Testis (tissue), 2 donors: ENCODE results near the gene UPK3A.

Experiments used
- POLR2A ChIP-seq: fragments of 450-650 bp; IDR thresholded peaks from one replicate; pipeline ENCODE4 v1.6.1; 2017; ENCODE audit warnings: antibody characterized with exemption, mild to moderate bottlenecking, moderate library complexity
- TF ChIP-seq, protein P1 (sequence below), 3 experiments: fragments of 450-650 bp in 2 of 3; fragments of 200-600 bp in 1 of 3; sonication (generic) in 1 of 3; IDR thresholded peaks; one replicate each; pipeline ENCODE4 v1.5.1; 2016 to 2019; ENCODE audit warnings: antibody characterized with exemption in 3 of 3, mild to moderate bottlenecking in 2 of 3, moderate library complexity in 1 of 3

DNA sequence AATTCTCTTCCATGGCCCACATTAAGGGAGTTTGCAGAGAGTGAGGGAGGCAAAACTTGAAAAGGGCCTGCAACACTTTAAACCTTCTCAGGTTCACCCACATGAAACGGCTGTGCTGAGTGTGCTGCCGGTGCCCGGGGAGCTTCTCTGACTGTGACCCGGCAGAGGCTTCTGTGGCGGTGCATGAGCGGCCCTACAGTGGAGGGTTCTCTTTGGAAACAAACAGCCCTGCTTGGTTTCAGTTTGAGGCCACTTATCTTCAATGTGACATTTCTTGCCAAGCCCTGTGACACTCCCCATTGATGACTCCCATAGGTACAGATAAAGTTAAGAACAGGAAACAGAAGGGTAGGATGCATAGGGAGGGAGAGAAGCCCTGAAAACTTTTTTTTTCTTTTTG lies 56.7 kb downstream of the UPK3A start:
- TF ChIP-seq, protein P1, sequence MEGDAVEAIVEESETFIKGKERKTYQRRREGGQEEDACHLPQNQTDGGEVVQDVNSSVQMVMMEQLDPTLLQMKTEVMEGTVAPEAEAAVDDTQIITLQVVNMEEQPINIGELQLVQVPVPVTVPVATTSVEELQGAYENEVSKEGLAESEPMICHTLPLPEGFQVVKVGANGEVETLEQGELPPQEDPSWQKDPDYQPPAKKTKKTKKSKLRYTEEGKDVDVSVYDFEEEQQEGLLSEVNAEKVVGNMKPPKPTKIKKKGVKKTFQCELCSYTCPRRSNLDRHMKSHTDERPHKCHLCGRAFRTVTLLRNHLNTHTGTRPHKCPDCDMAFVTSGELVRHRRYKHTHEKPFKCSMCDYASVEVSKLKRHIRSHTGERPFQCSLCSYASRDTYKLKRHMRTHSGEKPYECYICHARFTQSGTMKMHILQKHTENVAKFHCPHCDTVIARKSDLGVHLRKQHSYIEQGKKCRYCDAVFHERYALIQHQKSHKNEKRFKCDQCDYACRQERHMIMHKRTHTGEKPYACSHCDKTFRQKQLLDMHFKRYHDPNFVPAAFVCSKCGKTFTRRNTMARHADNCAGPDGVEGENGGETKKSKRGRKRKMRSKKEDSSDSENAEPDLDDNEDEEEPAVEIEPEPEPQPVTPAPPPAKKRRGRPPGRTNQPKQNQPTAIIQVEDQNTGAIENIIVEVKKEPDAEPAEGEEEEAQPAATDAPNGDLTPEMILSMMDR (IDR thresholded peaks at IDR 0.05), result no peak
- TF ChIP-seq POLR2A, result no peak
